ENCODE measurements around the gene FRMD5.

DNA sequence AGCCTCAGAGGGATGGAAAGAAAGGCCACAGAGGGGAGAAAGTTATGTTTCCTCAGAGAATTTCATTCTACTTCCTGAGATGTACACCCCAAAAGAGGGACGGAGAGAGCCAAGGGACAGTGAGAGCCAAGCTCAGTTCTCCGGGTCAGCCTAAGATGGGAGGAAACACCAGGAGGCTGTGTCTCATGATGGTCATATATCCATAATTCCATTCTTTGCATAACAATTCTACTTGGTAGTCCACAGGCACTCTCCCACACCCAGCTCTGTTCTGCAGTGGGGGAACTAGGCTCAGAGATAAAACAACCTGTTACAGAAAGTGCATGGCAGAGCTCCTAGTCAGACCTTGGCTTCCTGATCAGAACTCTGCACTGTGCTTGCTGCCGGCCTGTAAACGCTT lies 313.8 kb downstream of the FRMD5 start:
- TF ChIP-seq, protein P1, sequence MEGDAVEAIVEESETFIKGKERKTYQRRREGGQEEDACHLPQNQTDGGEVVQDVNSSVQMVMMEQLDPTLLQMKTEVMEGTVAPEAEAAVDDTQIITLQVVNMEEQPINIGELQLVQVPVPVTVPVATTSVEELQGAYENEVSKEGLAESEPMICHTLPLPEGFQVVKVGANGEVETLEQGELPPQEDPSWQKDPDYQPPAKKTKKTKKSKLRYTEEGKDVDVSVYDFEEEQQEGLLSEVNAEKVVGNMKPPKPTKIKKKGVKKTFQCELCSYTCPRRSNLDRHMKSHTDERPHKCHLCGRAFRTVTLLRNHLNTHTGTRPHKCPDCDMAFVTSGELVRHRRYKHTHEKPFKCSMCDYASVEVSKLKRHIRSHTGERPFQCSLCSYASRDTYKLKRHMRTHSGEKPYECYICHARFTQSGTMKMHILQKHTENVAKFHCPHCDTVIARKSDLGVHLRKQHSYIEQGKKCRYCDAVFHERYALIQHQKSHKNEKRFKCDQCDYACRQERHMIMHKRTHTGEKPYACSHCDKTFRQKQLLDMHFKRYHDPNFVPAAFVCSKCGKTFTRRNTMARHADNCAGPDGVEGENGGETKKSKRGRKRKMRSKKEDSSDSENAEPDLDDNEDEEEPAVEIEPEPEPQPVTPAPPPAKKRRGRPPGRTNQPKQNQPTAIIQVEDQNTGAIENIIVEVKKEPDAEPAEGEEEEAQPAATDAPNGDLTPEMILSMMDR (IDR thresholded peaks at IDR 0.05) = no peak
- TF ChIP-seq EP300 (IDR thresholded peaks at IDR 0.05; ENCODE audit: low read depth) = no peak
